PC-3 (cell line): ENCODE measurements around the gene CCNYL1.

Experiments
- EZH2 ChIP-seq: fragments of 300-600 bp; sonication (generic); IDR thresholded peaks from one replicate; pipeline ENCODE4 v1.6.1; 2017; ENCODE audit warnings: antibody characterized with exemption, mild to moderate bottlenecking, low read length; ENCODE audit not compliant: unreplicated experiment
- EZH2phosphoT487 ChIP-seq: fragments of 300-600 bp; sonication (generic); IDR thresholded peaks from 2 replicates; pipeline ENCODE4 v1.6.1; 2018; ENCODE audit warnings: mild to moderate bottlenecking, antibody characterized with exemption, low read length, borderline replicate concordance
- TF ChIP-seq, protein P1 (sequence below): fragments of 300-600 bp; sonication (generic); conservative IDR thresholded peaks from 2 replicates; pipeline ENCODE4 v1.5.1; 2017; ENCODE audit warnings: antibody characterized with exemption, low read depth, mild to moderate bottlenecking, low read length

DNA sequence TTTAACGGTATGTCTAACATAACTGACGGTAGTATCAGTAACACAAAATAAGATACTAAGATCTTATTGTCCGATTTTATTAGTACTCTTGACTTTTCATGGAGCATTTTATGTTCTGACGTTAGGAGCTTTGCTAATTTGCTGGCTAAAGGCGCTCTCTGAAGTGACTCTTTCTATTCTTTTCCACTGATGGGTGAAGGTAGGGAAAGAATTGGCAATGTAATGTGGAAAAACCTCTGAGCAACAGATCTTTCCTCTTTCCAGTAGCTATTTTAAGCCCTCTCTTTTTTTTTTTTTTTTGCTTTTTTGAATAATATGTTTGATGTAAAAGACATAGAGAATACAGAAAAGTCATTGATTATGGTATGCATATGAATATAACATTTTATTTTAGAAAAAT, 4.6 kb downstream of the CCNYL1 start:
- TF ChIP-seq, protein P1, sequence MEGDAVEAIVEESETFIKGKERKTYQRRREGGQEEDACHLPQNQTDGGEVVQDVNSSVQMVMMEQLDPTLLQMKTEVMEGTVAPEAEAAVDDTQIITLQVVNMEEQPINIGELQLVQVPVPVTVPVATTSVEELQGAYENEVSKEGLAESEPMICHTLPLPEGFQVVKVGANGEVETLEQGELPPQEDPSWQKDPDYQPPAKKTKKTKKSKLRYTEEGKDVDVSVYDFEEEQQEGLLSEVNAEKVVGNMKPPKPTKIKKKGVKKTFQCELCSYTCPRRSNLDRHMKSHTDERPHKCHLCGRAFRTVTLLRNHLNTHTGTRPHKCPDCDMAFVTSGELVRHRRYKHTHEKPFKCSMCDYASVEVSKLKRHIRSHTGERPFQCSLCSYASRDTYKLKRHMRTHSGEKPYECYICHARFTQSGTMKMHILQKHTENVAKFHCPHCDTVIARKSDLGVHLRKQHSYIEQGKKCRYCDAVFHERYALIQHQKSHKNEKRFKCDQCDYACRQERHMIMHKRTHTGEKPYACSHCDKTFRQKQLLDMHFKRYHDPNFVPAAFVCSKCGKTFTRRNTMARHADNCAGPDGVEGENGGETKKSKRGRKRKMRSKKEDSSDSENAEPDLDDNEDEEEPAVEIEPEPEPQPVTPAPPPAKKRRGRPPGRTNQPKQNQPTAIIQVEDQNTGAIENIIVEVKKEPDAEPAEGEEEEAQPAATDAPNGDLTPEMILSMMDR, result no peak
- TF ChIP-seq EZH2 (no peak), EZH2phosphoT487 (no peak)
